ENCODE measurements around the gene CIT.
A peak's percentile ranks its signal among the peaks of the same experiment; 100 is the strongest.

CIT gene

GRCh38 chr12:119804011-119804641 is 73.0 kb downstream of the CIT start:
- DNase-seq (ENCODE audit: low spot score) = peak; percentile 50

GRCh38 chr12:119803381-119803791 is 73.7 kb downstream of the CIT start:
- DNase-seq (ENCODE audit: low spot score) = no peak

- no peak for DNase-seq (ENCODE audit: low spot score)
Measured at GRCh38 chr12:119802472-119802871, 74.6 kb downstream of the CIT start.

- no peak for DNase-seq (ENCODE audit: low spot score)
Measured at GRCh38 chr12:119797090-119797489, 80.0 kb downstream of the CIT start.

- DNase-seq (ENCODE audit: low spot score) = no peak
Measured at GRCh38 chr12:119796292-119796691, 80.8 kb downstream of the CIT start.

- DNase-seq (ENCODE audit: low spot score) = no peak
Measured at GRCh38 chr12:119791453-119791852, 85.7 kb downstream of the CIT start.

GRCh38 chr12:119788786-119789185 is 88.3 kb downstream of the CIT start:
- DNase-seq (ENCODE audit: low spot score) = no peak

- no peak for DNase-seq (ENCODE audit: low spot score)
Measured at GRCh38 chr12:119786539-119786938, 90.6 kb downstream of the CIT start.

DNA sequence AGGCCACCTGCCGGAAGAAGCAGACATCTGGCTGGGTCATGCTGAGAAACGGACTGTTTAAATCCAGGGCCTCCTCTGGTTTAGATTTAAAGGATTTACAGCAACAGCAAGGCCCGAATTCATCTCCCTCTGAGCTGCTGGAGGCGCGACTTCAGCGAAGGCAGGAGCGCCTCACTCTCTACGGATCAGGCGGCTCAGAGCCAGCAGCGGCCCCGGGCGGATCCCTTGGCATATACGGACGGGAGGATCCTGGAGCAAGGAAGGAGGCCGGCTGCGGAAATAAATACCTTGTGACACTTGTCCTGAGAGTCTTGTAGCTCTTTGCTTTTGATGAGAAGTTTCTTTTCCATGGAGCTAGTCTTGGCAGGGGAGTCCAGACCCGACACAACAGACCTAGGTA is 92.4 kb downstream of the CIT start:
- DNase-seq (ENCODE audit: low spot score) = no peak

GRCh38 chr12:119783787-119784186 is 93.3 kb downstream of the CIT start:
- DNase-seq (ENCODE audit: low spot score) = peak; percentile 8

- no peak for DNase-seq (ENCODE audit: low spot score)
Measured at GRCh38 chr12:119781804-119782203, 95.3 kb downstream of the CIT start.

GRCh38 chr12:119780786-119781434 is 96.2 kb downstream of the CIT start:
- DNase-seq (ENCODE audit: low spot score) = peak; percentile 38

GRCh38 chr12:119775246-119775895 is 101.7 kb downstream of the CIT start:
- DNase-seq (ENCODE audit: low spot score) = no peak

GRCh38 chr12:119772431-119772830 is 104.7 kb downstream of the CIT start:
- no peak for DNase-seq (ENCODE audit: low spot score)

- DNase-seq (ENCODE audit: low spot score) = no peak
Measured at GRCh38 chr12:119770146-119770545, 107.0 kb downstream of the CIT start.

DNA sequence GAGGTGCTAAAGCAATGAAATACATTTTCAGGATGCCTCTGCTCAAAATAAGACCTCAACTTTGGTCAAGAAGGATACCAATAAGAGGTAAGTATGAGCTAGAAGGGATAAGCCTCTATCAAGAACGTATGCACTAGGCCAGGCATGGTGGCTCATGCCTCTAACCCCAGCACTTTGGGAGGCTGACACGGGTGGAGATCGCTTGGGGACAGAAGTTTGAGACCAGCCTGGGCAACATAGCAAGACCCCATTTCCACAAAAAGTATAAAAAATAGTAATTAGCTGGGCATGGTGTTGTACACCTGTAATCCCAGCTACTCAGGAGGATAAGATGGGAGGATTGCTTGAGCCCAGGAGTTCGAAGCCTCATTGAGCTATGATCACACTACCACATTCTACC is 114.5 kb downstream of the CIT start:
- no peak for DNase-seq (ENCODE audit: low spot score)

DNA sequence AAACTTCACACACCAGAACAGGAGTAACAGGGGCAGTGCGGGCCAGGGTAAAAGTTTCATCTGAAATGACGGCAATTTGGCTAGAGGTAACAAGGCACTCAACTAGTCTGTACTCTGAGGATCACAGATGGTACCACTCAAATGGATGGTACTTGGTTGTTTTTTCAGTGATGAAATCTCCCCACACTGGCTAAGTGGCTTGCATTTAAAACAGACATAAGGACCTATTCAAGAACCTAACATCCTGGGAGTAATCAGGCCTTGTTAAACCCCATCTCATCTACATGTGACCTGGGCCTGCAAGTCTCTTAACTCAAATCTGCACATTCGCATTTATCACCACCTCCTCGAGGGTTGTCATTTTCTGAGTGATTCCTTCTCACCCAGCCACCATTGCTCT is 118.4 kb downstream of the CIT start:
- no peak for DNase-seq (ENCODE audit: low spot score)

- no peak for DNase-seq (ENCODE audit: low spot score)
Measured at GRCh38 chr12:119758234-119758633, 118.9 kb downstream of the CIT start.

- DNase-seq (ENCODE audit: low spot score) = no peak
Measured at GRCh38 chr12:119751961-119752360, 125.2 kb downstream of the CIT start.

GRCh38 chr12:119749666-119750065 is 127.5 kb downstream of the CIT start:
- DNase-seq (ENCODE audit: low spot score) = no peak

GRCh38 chr12:119748497-119748896 is 128.6 kb downstream of the CIT start:
- no peak for DNase-seq (ENCODE audit: low spot score)

DNA sequence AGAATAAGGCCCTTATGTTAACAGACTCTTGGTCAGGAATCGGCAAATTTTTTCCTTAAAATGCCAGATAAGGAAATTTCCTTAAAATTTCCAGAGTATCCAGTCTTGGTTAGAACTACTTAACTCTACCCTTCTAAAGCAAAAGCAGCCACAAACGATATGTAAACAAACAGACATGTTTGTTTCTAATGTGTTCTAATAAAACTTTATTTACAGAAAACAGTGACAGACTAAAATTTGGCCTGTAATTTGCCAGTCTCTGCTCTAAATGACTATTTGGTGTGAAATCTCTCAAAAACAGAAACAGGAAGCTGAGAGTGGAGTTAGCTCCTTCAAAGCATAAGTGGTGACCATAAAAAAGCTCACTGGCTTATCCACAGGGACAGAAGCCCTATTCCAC is 131.0 kb downstream of the CIT start:
- no peak for DNase-seq (ENCODE audit: low spot score)

GRCh38 chr12:119744900-119745606 is 132.1 kb downstream of the CIT start:
- DNase-seq (ENCODE audit: low spot score) = no peak
